B cell (primary cell): Measurements from ENCODE around the gene PPP3R2. TPM values are rescaled to one million over a fixed set of nuclear protein-coding genes. Genes with fewer than 3 reads are reported as not detected.

Experiments
- ATAC-seq: fragments of 200-7000 bp; cut with Tn5 transposase; one replicate; pipeline ENCODE4 v1.10.0; 2021; ENCODE audit warnings: low read depth, mild to moderate bottlenecking, moderate number of reproducible peaks, moderate library complexity
- CTCF ChIA-PET: fragments of 350-600 bp; sonication (Branson Sonifier 250); formaldehyde crosslinking; loops from one replicate; lab custom pipeline; 2021; ENCODE audit warnings: antibody characterized with exemption, inconsistent platforms; lab: Charles Lee
- POLR2A ChIA-PET: fragments of 350-600 bp; sonication (Branson Sonifier 250); formaldehyde crosslinking; loops from one replicate; lab custom pipeline; 2021; ENCODE audit warnings: antibody characterized with exemption; lab: Charles Lee
- DNase-seq: peaks from one replicate; pipeline ENCODE4 v3.0.0; 2013
- H2AFZ ChIP-seq: 2 replicates; pipeline ENCODE4 v1.6.1; 2012; ENCODE audit warnings: mild to moderate bottlenecking, low read depth, low read length; ENCODE audit not compliant: insufficient read depth, poor library complexity, severe bottlenecking
- H3K27ac ChIP-seq, 2 donors: 1 replicate in 1 of 2; 2 replicates in 1 of 2; pipeline ENCODE4 v1.5.1; 2012 to 2013; ENCODE audit warnings: low read length in 2 of 2, mild to moderate bottlenecking in 2 of 2, moderate library complexity in 1 of 2
- H3K27me3 ChIP-seq, 4 experiments: fragments of 200-600 bp in 1 of 4; sonication (generic) in 1 of 4; replicated peaks in 1 of 4; 1 replicate in 2 of 4; 2 replicates in 2 of 4; pipeline versions ENCODE4 v1.6.1 to v1.7.0; 2013 to 2016; ENCODE audit warnings: low read length in 3 of 4, mild to moderate bottlenecking in 2 of 4, mixed read lengths in 1 of 4, moderate library complexity in 1 of 4; ENCODE audit not compliant: insufficient read depth in 4 of 4, control insufficient read depth in 3 of 4; ENCODE audit errors: control extremely low read depth in 1 of 4
- H3K36me3 ChIP-seq, 2 experiments: replicated peaks in 1 of 2; 1 replicate in 1 of 2; 2 replicates in 1 of 2; pipeline versions ENCODE4 v1.6.1 to v1.7.1; 2013; ENCODE audit warnings: low read length in 1 of 2; ENCODE audit not compliant: insufficient read depth in 2 of 2, control insufficient read depth in 1 of 2; ENCODE audit errors: control extremely low read depth in 1 of 2, extremely low read depth in 1 of 2
- H3K4me1 ChIP-seq, 2 donors: fragments of 200-600 bp in 1 of 2; sonication (generic) in 1 of 2; 1 replicate in 1 of 2; 2 replicates in 1 of 2; pipeline versions ENCODE4 v1.5.1 to v1.6.1; 2013 to 2017; ENCODE audit warnings: low read length in 2 of 2; ENCODE audit not compliant: control insufficient read depth in 2 of 2, insufficient read depth in 2 of 2
- H3K4me2 ChIP-seq: replicated peaks from 2 replicates; pipeline ENCODE3; 2012; ENCODE audit warnings: mild to moderate bottlenecking, low read depth, low read length; ENCODE audit not compliant: poor library complexity, severe bottlenecking
- H3K4me3 ChIP-seq, 5 experiments: fragments of 200-600 bp in 1 of 5; sonication (generic) in 1 of 5; 1 replicate in 3 of 5; 2 replicates in 2 of 5; pipeline versions ENCODE4 v1.5.1 to v1.7.0; 2011 to 2016; ENCODE audit warnings: low read length in 4 of 5, mild to moderate bottlenecking in 4 of 5, low read depth in 2 of 5, control low read depth in 1 of 5, moderate library complexity in 1 of 5; ENCODE audit not compliant: insufficient read depth in 1 of 5; ENCODE audit errors: control extremely low read depth in 1 of 5, extremely low read depth in 1 of 5
- H3K79me2 ChIP-seq: fragments of 200-600 bp; sonication (generic); one replicate; pipeline ENCODE4 v1.6.0; 2016; ENCODE audit warnings: low read length; ENCODE audit not compliant: control insufficient read depth, insufficient read depth
- H3K9ac ChIP-seq: fragments of 200-600 bp; sonication (generic); 2 replicates; pipeline ENCODE4 v1.6.1; 2017; ENCODE audit warnings: mild to moderate bottlenecking, low read length, moderate library complexity
- H3K9me3 ChIP-seq, 3 donors: one replicate each; pipeline versions ENCODE4 v1.6.1 to v1.7.1; 2013; ENCODE audit warnings: low read length in 2 of 3; ENCODE audit not compliant: control insufficient read depth in 2 of 3, insufficient read depth in 1 of 3; ENCODE audit errors: control extremely low read depth in 1 of 3
- H4K20me1 ChIP-seq: 2 replicates; pipeline ENCODE4 v1.6.0; 2012; ENCODE audit warnings: mild to moderate bottlenecking, low read length; ENCODE audit not compliant: insufficient read depth, control insufficient read depth, poor library complexity, severe bottlenecking
- H3K27ac Mint-ChIP-seq: one replicate; pipeline ENCODE4 v1.8.0; 2021; ENCODE audit warnings: mixed read lengths
- H3K27me3 Mint-ChIP-seq: one replicate; pipeline ENCODE4 v1.8.0; 2021; ENCODE audit warnings: mixed read lengths
- H3K4me1 Mint-ChIP-seq: one replicate; pipeline ENCODE4 v1.8.0; 2021; ENCODE audit warnings: mixed read lengths
- H3K4me3 Mint-ChIP-seq: one replicate; pipeline ENCODE4 v1.8.0; 2021; ENCODE audit warnings: mixed read lengths
- H3K9me3 Mint-ChIP-seq: one replicate; pipeline ENCODE4 v1.8.0; 2022; ENCODE audit warnings: mixed read lengths; ENCODE audit not compliant: insufficient read depth
- CTCF ChIP-seq: fragments of 200-600 bp; IDR thresholded peaks from one replicate; pipeline ENCODE4 v1.8.0; 2022; ENCODE audit warnings: antibody characterized with exemption, mild to moderate bottlenecking
- EZH2 ChIP-seq: IDR thresholded peaks from 2 replicates; pipeline ENCODE4 v1.6.1; 2012; ENCODE audit warnings: borderline replicate concordance, low read depth, mild to moderate bottlenecking, moderate library complexity, low read length; ENCODE audit not compliant: insufficient read depth, poor library complexity, severe bottlenecking
- WGBS: methylation state at CpG from one replicate; pipeline ENCODE4 v1.1.5; 2013; ENCODE audit warnings: missing lambda C conversion rate; ENCODE audit not compliant: insufficient coverage; 5-methylcytosine and 5-hydroxymethylcytosine counted together
- intact Hi-C: fragments of 100-400 bp; cut with micrococcal nuclease; formaldehyde crosslinking; loops from one replicate; pipeline ENCODE4 v1.10.0; 2022
- polyA plus RNA-seq: library from polyadenylated mRNA; depleted of rRNA; stranded (reverse); fragments of >200 nt; gene quantifications from 2 replicates; pipeline ENCODE4 v1.2.3, GENCODE V29; 2012
- total RNA-seq, 2 donors: library from RNA; stranded (reverse); fragments of 120-200 nt in 1 of 2; gene quantifications; 1 replicate in 1 of 2; 2 replicates in 1 of 2; pipeline versions ENCODE4 v1.2.3 to v1.2.4, GENCODE V29; 2013 to 2022

PPP3R2 gene
- total and polyA plus RNA-seq, 2 donors (not counting 1 experiment from before 2014, with no cell fraction given), result not detected

GRCh38 chr9:101639311-101639710 lies 44.5 kb upstream of the PPP3R2 start:
- Histone ChIP-seq H3K4me3 (no peak overlapping the region), H3K27ac (no peak overlapping the region), H3K9ac (no peak overlapping the region), H3K9me3 (peaks cover 0 to 3% (median 0%) of the 10 kb centered on the region in 3 donors), H3K79me2 (no peaks in the 10 kb centered on the region), H3K36me3 (no peaks in the 10 kb centered on the region), H3K4me1 (no peaks in the 10 kb centered on the region), H4K20me1 (no peaks in the 10 kb centered on the region), H2AFZ (no peak overlapping the region), H3K4me2 (no peak overlapping the region), H3K27me3 (no peaks in the 10 kb centered on the region)
- H3K9me3 Mint-ChIP-seq, result peaks cover 5% of the 10 kb centered on the region
- intact Hi-C loops, result no loop called here
- peaks cover 2% of the 10 kb centered on the region for H3K27me3 Mint-ChIP-seq
- TF ChIP-seq EZH2, result no peak
- TF ChIP-seq CTCF, result no peak
- no peak overlapping the region for H3K27ac Mint-ChIP-seq
- H3K4me1 Mint-ChIP-seq, result no peaks in the 10 kb centered on the region
- no peak overlapping the region for H3K4me3 Mint-ChIP-seq
- DNase-seq, result no peak
- ChIA-PET POLR2A (no interaction called here), CTCF (no interaction called here)
- no CpG with 5 or more reads among the region's 1 CpG for WGBS
- ATAC-seq, result no peak

- H3K27ac Mint-ChIP-seq, result no peak overlapping the region
- ATAC-seq (no peak), DNase-seq (no peak)
- ChIA-PET POLR2A (no interaction called here), CTCF (interaction anchor here (0.8 kb wide), 1 partner anchor 32 kb away, joined by 3 read pairs; no protein-coding TSS in a partner anchor)
- H3K4me3 ChIP-seq, result no peak overlapping the region
- no peaks in the 10 kb centered on the region for H4K20me1 ChIP-seq
- H3K4me1 Mint-ChIP-seq, result no peaks in the 10 kb centered on the region
- no peaks in the 10 kb centered on the region for H3K4me1 ChIP-seq
- no peak overlapping the region for H3K4me2 ChIP-seq
- no peaks in the 10 kb centered on the region for H3K9me3 ChIP-seq
- no peak overlapping the region for H3K4me3 Mint-ChIP-seq
- no peaks in the 10 kb centered on the region for H3K27me3 ChIP-seq
- 14% methylated on average over 1 of the region's 3 CpGs for WGBS
- H3K9ac ChIP-seq, result no peak overlapping the region
- H3K27me3 Mint-ChIP-seq, result no peaks in the 10 kb centered on the region
- TF ChIP-seq EZH2, result no peak
- no peak for TF ChIP-seq CTCF
- intact Hi-C loops, result no loop called here
- H3K79me2 ChIP-seq, result no peaks in the 10 kb centered on the region
- H3K27ac ChIP-seq, result no peak overlapping the region
- no peaks in the 10 kb centered on the region for H3K36me3 ChIP-seq
- no peak overlapping the region for H2AFZ ChIP-seq
- no peaks in the 10 kb centered on the region for H3K9me3 Mint-ChIP-seq
Observed at GRCh38 chr9:101636247-101636646, 41.5 kb upstream of the PPP3R2 start.
